GM12865 (cell line): ENCODE data around the gene CFAP61.
A peak's percentile ranks its signal among the peaks of the same experiment; 100 is the strongest.

Experiments used
- DNase-seq: peaks from one replicate; pipeline ENCODE4 v3.0.0; 2010; ENCODE audit warnings: low read depth
- H3K4me3 ChIP-seq: 2 replicates; pipeline ENCODE4 v1.5.1; 2011; ENCODE audit warnings: mild to moderate bottlenecking, low read depth, low read length, control low read depth
- CTCF ChIP-seq: IDR thresholded peaks from 2 replicates; pipeline ENCODE4 v1.5.1; 2011; ENCODE audit warnings: low read length, control low read depth, low read depth, inconsistent platforms; ENCODE audit not compliant: insufficient read depth; ENCODE audit errors: missing control alignments

CFAP61 gene

GRCh38 chr20:20020908-20021307 is 31.4 kb upstream of the CFAP61 start:
- no peak for TF ChIP-seq CTCF
- no peak for DNase-seq
- no peak overlapping the region for H3K4me3 ChIP-seq

GRCh38 chr20:20021835-20022234 is 30.5 kb upstream of the CFAP61 start:
- H3K4me3 ChIP-seq = no peak overlapping the region
- no peak for TF ChIP-seq CTCF
- no peak for DNase-seq

DNA sequence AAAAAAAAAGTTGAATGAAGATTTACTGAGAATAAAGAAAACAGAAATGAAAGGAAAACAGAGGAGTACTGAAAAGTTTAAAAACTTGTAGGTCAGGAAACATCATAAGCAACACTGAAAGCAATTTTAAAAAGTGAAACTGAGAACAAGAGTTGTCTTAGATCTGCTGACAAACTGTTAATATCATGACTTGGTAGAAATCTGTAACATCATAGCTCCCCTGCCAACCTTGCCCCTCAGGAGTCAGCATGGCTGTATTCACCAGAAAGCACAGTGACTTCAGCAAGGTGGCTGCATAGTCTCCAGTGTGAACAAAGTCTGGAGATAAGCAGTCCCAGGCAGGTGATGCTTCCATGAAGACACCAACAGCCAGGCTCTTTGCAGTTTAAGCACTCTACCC is 29.8 kb upstream of the CFAP61 start:
- no peak overlapping the region for H3K4me3 ChIP-seq
- TF ChIP-seq CTCF = no peak
- DNase-seq = peak; percentile 55

DNA sequence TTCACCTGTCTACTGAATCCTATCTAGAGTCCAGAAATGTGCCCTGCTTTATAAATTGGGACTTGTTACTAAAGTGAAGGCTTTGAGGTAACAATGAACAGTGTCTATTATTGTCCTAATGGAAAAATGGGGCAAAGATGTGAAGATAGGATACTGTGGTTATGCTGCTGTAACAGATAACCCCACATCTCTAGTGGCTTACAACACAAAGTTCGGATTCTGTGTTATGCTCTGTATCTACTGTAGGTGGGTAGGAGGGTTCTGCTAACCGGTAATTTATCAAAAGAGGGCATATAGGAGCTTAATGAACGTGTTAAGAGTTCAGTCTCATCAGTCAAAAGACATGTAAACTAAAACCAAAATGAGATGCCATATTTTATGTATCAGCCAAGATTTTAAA is 28.9 kb upstream of the CFAP61 start:
- no peak overlapping the region for H3K4me3 ChIP-seq
- TF ChIP-seq CTCF = no peak
- DNase-seq = no peak

DNA sequence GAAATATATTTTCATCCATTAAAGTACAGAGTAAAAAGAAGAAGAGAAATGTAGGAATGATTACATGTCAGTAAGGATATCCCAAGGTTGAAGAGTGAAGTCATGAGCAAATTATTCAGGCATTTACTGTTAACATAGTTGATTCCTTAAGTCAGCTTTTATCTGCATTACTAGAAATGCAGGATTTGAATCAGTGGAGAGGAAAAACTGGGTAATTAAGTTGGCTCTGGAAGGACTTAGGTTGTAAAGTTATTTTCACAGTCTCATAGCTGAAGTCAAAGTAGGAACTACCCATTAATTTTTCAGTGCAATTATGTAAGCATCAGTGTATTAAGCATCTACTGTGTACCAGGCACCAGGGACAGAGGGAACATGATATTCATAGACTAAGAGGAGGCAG is 27.4 kb upstream of the CFAP61 start:
- no peak overlapping the region for H3K4me3 ChIP-seq
- no peak for DNase-seq
- TF ChIP-seq CTCF = no peak

DNA sequence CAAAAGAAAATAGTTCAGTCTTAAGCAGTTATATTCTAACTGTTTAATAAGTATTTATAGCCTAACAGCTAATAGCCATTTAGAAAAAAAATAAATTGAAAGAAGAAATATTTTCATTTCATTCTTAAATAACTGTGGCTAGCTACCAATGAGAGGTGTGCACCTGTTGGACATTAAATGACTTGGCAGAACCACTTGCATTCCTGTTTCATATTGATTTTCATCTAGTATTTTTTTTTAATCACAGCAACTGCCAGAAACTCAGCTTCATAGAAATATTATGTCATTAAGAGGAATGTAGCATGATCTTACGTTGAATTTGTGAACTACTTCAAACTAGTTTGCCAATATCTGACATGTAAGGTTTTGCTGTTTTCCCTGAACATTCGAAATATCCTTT is 25.0 kb upstream of the CFAP61 start:
- TF ChIP-seq CTCF = no peak
- DNase-seq = no peak
- no peak overlapping the region for H3K4me3 ChIP-seq

DNA sequence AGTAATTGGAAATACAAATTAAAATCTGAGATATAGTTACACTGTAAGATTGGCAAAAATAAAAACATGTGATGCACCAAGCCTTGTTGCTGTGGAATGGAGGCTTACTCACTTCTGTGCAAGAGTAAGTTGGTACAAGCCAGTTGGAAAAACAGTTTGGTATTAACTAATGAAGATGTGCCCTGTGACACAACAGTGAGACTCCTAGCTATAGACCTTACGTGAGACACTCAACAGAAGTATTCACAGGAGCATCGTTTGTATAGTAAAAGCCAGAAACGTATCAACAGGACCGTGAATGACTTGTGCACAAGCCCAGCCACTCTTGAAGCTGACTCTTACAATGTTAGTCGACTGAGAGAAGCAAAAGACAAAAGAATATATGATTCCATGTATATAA is 20.5 kb upstream of the CFAP61 start:
- no peak for TF ChIP-seq CTCF
- DNase-seq = no peak
- no peak overlapping the region for H3K4me3 ChIP-seq
